HG03432 (cell line): ENCODE results near the gene KANSL1L.
A peak's percentile ranks its signal among the peaks of the same experiment; 100 is the strongest.

Experiments used
- ATAC-seq: cut with Tn5 transposase; IDR thresholded peaks from one replicate; pipeline ENCODE4 v1.9.1; 2021; ENCODE audit warnings: mild to moderate bottlenecking, moderate library complexity; ENCODE audit not compliant: unreplicated experiment

Gene KANSL1L

GRCh38 chr2:210086930-210087329 is 84.3 kb downstream of the KANSL1L start:
- ATAC-seq, result peak; percentile 54

GRCh38 chr2:210086292-210086691 is 84.9 kb downstream of the KANSL1L start:
- ATAC-seq, result no peak

- peak; percentile 84 for ATAC-seq
Observed at GRCh38 chr2:210072922-210073509, 98.2 kb downstream of the KANSL1L start.

- ATAC-seq, result no peak
Observed at GRCh38 chr2:210072493-210072892, 98.7 kb downstream of the KANSL1L start.

- no peak for ATAC-seq
Observed at GRCh38 chr2:210063306-210063705, 107.9 kb downstream of the KANSL1L start.

GRCh38 chr2:210055825-210056224 is 115.4 kb downstream of the KANSL1L start:
- ATAC-seq, result no peak

- ATAC-seq, result no peak
Observed at GRCh38 chr2:210054696-210055095, 116.5 kb downstream of the KANSL1L start.

- no peak for ATAC-seq
Observed at GRCh38 chr2:210050885-210051284, 120.3 kb downstream of the KANSL1L start.

GRCh38 chr2:210049831-210050230 is 121.4 kb downstream of the KANSL1L start:
- no peak for ATAC-seq

GRCh38 chr2:210046851-210047500 is 124.2 kb downstream of the KANSL1L start:
- no peak for ATAC-seq

GRCh38 chr2:210038078-210038477 is 133.1 kb downstream of the KANSL1L start:
- ATAC-seq, result no peak

- ATAC-seq, result no peak
Observed at GRCh38 chr2:210035679-210036078, 135.5 kb downstream of the KANSL1L start.

- no peak for ATAC-seq
Observed at GRCh38 chr2:210034087-210034683, 137.0 kb downstream of the KANSL1L start.

GRCh38 chr2:210028178-210028577 is 143.0 kb downstream of the KANSL1L start:
- ATAC-seq, result no peak

GRCh38 chr2:210027608-210028007 is 143.6 kb downstream of the KANSL1L start:
- no peak for ATAC-seq

- no peak for ATAC-seq
Observed at GRCh38 chr2:210022824-210023223, 148.4 kb downstream of the KANSL1L start.

- no peak for ATAC-seq
Observed at GRCh38 chr2:210020138-210020537, 151.1 kb downstream of the KANSL1L start.

GRCh38 chr2:210009896-210010295 is 161.3 kb downstream of the KANSL1L start:
- ATAC-seq, result no peak

- ATAC-seq, result no peak
Observed at GRCh38 chr2:210009126-210009525, 162.1 kb downstream of the KANSL1L start.

GRCh38 chr2:210007895-210008294 is 163.3 kb downstream of the KANSL1L start:
- no peak for ATAC-seq

GRCh38 chr2:210004881-210005280 is 166.3 kb downstream of the KANSL1L start:
- ATAC-seq, result no peak

GRCh38 chr2:210003359-210003758 is 167.8 kb downstream of the KANSL1L start:
- no peak for ATAC-seq
